HG03558 (cell line): ENCODE measurements around the gene DNAH14.
"Not testable (repeated sequence)": the region's sequence is repeated elsewhere in the genome, so short reads cannot be mapped to it uniquely, and the experiment has no call there.

Source experiments
- ATAC-seq: cut with Tn5 transposase; IDR thresholded peaks from one replicate; pipeline ENCODE4 v1.9.1; 2021; ENCODE audit warnings: moderate number of reproducible peaks; ENCODE audit not compliant: unreplicated experiment; ENCODE audit errors: extremely low read depth

DNAH14 gene

GRCh38 chr1:224929335-224930237 lies at the start of gene DNAH14:
TSS of gene DNAH14 (plus strand) at chr1:224929675. CDS start at chr1:224952703, 23,028 bp downstream.
- no peak for ATAC-seq

- no peak for ATAC-seq
Observed at GRCh38 chr1:224880593-224881307, 48.7 kb upstream of the DNAH14 start.

- not testable (repeated sequence) for ATAC-seq
Observed at GRCh38 chr1:224881308-224881692, 48.2 kb upstream of the DNAH14 start.

- no peak for ATAC-seq
Observed at GRCh38 chr1:224881762-224882211, 47.7 kb upstream of the DNAH14 start.

GRCh38 chr1:224882264-224882663 lies 47.2 kb upstream of the DNAH14 start:
- no peak for ATAC-seq

- ATAC-seq = no peak
Observed at GRCh38 chr1:224883091-224883490, 46.4 kb upstream of the DNAH14 start.

GRCh38 chr1:224884361-224884801 lies 45.1 kb upstream of the DNAH14 start:
- no peak for ATAC-seq

- not testable (repeated sequence) for ATAC-seq
Observed at GRCh38 chr1:224885376-224885775, 44.1 kb upstream of the DNAH14 start.

GRCh38 chr1:224894915-224895314 lies 34.6 kb upstream of the DNAH14 start:
- no peak for ATAC-seq

- ATAC-seq = no peak
Observed at GRCh38 chr1:224896130-224896781, 33.2 kb upstream of the DNAH14 start.

- no peak for ATAC-seq
Observed at GRCh38 chr1:224897529-224898327, 31.7 kb upstream of the DNAH14 start.

GRCh38 chr1:224898937-224899336 lies 30.5 kb upstream of the DNAH14 start:
- no peak for ATAC-seq

GRCh38 chr1:224900062-224900630 lies 29.3 kb upstream of the DNAH14 start:
- ATAC-seq = no peak

- no peak for ATAC-seq
Observed at GRCh38 chr1:224901087-224901810, 28.2 kb upstream of the DNAH14 start.

GRCh38 chr1:224903955-224904354 lies 25.5 kb upstream of the DNAH14 start:
- no peak for ATAC-seq

- no peak for ATAC-seq
Observed at GRCh38 chr1:224906340-224906739, 23.1 kb upstream of the DNAH14 start.

GRCh38 chr1:224911217-224911616 lies 18.3 kb upstream of the DNAH14 start:
- no peak for ATAC-seq

GRCh38 chr1:224914292-224914900 lies 15.1 kb upstream of the DNAH14 start:
- no peak for ATAC-seq

GRCh38 chr1:224919508-224919907 lies 10.0 kb upstream of the DNAH14 start:
- ATAC-seq = no peak
